Measurements from ENCODE around the gene PPP5C.
"Not testable (repeated sequence)": the region's sequence is repeated elsewhere in the genome, so short reads cannot be mapped to it uniquely, and the experiment has no call there.

PPP5C gene

DNA sequence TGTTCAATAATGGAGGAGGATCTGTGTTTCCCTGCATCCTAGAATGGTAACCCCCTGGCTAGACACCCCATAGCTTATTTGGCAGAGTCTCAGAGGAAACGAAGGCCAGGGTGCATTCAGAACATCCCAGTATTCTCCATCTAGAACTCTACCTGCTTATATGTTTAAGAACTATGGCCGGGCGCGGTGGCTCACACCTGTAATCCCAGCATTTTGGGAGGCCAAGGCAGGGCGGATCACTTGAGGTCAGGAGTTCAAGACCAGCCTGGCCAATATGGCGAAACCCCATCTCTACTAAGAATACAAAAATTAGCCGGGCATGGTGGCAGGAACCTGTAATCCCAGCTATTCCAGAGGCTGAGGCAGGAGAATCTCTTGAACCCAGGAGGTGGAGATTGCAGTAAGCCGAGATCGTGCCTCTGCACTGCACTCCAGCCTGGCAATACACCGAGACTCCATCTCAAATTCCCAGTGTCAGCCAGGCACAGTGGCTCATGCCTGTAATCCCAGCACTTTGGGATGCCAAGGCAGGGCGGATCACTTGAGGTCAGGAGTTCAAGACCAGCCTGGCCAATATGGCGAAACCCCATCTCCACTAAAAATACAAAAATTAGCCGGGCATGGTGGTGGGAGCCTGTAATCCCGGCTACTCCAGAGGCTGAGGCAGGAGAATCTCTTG is 51.1 kb downstream of the PPP5C start:
- H3K18ac ChIP-seq (ENCODE audit: low read length); H3K27me3 ChIP-seq (ENCODE audit: insufficient read depth, low read length, poor library complexity); H3K4me3 ChIP-seq (ENCODE audit: low read length); H3K9ac ChIP-seq (ENCODE audit: low read length); H2BK5ac ChIP-seq (ENCODE audit: low read length); H3K79me1 ChIP-seq (ENCODE audit: low read length); H3K4ac ChIP-seq (ENCODE audit: low read depth, low read length); H2BK15ac ChIP-seq (replicated peaks; ENCODE audit: low read depth); H3K27ac ChIP-seq (ENCODE audit: low read depth, low read length); H3K79me2 ChIP-seq (ENCODE audit: control insufficient read depth, insufficient read depth, low read length); H2AK5ac ChIP-seq (ENCODE audit: low read length); H3K4me2 ChIP-seq (ENCODE audit: low read length); H3K4me1 ChIP-seq (ENCODE audit: control insufficient read depth, low read depth, low read length); H4K5ac ChIP-seq (ENCODE audit: low read length); H3K56ac ChIP-seq (ENCODE audit: low read length); H4K8ac ChIP-seq (ENCODE audit: low read depth, low read length); H3K23ac ChIP-seq (ENCODE audit: low read length); DNase-seq; H3K36me3 ChIP-seq (ENCODE audit: control insufficient read depth, insufficient read depth, low read length); H2BK120ac ChIP-seq (ENCODE audit: low read depth, low read length): not testable (repeated sequence)
- no CpG with 5 or more reads among the region's 14 CpGs for WGBS (ENCODE audit: extremely low coverage, insufficient coverage, low lambda C conversion rate)

DNA sequence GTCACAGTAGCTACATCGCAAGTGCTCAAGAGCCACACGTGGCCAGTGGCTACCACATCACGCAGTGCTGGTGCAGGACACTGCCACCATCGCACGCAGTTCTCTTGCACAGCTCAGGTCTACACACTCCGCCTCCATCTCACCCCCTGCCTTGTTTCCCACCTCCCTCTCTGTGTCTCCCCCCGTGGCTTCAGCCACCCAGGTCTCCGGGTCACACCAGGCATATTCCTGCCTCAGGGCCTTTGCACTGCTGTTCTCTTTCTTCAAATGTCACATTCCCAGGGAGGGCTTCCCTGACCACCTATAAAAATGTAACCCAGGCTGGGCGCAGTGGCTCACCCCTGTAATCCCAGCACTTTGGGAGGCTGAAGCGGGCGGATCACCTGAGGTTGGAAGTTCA is 55.8 kb downstream of the PPP5C start:
- H2BK120ac ChIP-seq (ENCODE audit: low read depth, low read length): no peak overlapping the region
- H3K4me3 ChIP-seq (ENCODE audit: low read length): no peak overlapping the region
- no peaks in the 10 kb centered on the region for H3K36me3 ChIP-seq (ENCODE audit: control insufficient read depth, insufficient read depth, low read length)
- H3K79me1 ChIP-seq (ENCODE audit: low read length): no peaks in the 10 kb centered on the region
- H3K23ac ChIP-seq (ENCODE audit: low read length): no peak overlapping the region
- no peaks in the 10 kb centered on the region for H3K79me2 ChIP-seq (ENCODE audit: control insufficient read depth, insufficient read depth, low read length)
- H3K4me2 ChIP-seq (ENCODE audit: low read length): no peak overlapping the region
- no CpG with 5 or more reads among the region's 11 CpGs for whole genome bisulfite sequencing (ENCODE audit: extremely low coverage, insufficient coverage, low lambda C conversion rate)
- no peak overlapping the region for H3K4ac ChIP-seq (ENCODE audit: low read depth, low read length)
- no peak overlapping the region for H2BK5ac ChIP-seq (ENCODE audit: low read length)
- no peak overlapping the region for H3K27ac ChIP-seq (ENCODE audit: low read depth, low read length)
- no peak overlapping the region for H4K8ac ChIP-seq (ENCODE audit: low read depth, low read length)
- H4K5ac ChIP-seq (ENCODE audit: low read length): no peak overlapping the region
- no peak overlapping the region for H3K56ac ChIP-seq (ENCODE audit: low read length)
- H2BK15ac ChIP-seq (replicated peaks; ENCODE audit: low read depth): no peak overlapping the region
- no peak overlapping the region for H3K9ac ChIP-seq (ENCODE audit: low read length)
- peaks cover 5% of the 10 kb centered on the region for H3K27me3 ChIP-seq (ENCODE audit: insufficient read depth, low read length, poor library complexity)
- H3K4me1 ChIP-seq (ENCODE audit: control insufficient read depth, low read depth, low read length): no peaks in the 10 kb centered on the region
- DNase-seq: no peak
- no peak overlapping the region for H2AK5ac ChIP-seq (ENCODE audit: low read length)
- H3K18ac ChIP-seq (ENCODE audit: low read length): no peak overlapping the region

DNA sequence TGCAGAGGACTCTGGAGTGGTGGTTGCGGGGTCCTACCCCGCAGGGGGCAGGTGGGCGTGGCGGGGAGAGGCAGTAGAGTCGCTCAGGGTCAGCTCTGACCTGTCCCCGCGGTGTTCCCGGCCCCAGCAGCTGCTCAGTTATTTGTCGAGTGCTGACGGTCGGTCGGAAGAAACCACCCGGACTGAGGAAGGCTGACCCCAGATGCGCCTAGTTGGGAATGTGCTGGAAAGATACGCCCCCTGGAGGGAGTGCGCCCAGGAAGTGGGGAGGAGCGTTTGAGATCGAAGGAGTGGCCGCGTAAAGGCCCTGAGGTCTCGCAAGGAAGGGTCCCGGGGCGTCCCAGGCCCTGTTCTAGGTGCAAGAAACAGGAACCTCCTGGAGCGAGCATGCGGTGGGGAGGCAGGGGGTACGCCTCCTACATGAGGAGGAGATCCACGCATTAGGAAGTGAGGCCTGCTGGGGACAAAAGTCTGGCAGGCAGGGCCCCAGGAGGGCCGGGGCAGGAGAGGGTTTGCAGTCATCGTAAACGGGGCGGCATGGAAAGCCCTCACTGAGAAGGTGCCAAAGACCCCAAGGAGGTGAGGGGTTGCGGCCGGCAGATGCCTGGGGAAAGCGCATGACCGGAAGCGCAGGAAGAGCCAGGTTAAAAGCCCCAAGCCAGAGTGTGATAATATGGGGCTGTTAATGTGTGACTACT is 57.3 kb downstream of the PPP5C start:
- Histone ChIP-seq H3K4ac (ENCODE audit: low read depth, low read length) (no peak overlapping the region), H2BK15ac (replicated peaks; ENCODE audit: low read depth) (no peak overlapping the region), H2BK120ac (ENCODE audit: low read depth, low read length) (no peak overlapping the region), H3K27ac (ENCODE audit: low read depth, low read length) (no peak overlapping the region), H3K79me2 (ENCODE audit: control insufficient read depth, insufficient read depth, low read length) (no peaks in the 10 kb centered on the region), H3K56ac (ENCODE audit: low read length) (peak overlapping the region; percentile 89), H3K18ac (ENCODE audit: low read length) (peak overlapping the region; percentile 33), H4K8ac (ENCODE audit: low read depth, low read length) (no peak overlapping the region), H4K5ac (ENCODE audit: low read length) (no peak overlapping the region), H3K23ac (ENCODE audit: low read length) (no peak overlapping the region), H3K4me3 (ENCODE audit: low read length) (peak overlapping the region; percentile 22), H3K9ac (ENCODE audit: low read length) (peak overlapping the region; percentile 69), H3K4me1 (ENCODE audit: control insufficient read depth, low read depth, low read length) (peaks cover 1% of the 10 kb centered on the region), H2BK5ac (ENCODE audit: low read length) (no peak overlapping the region), H2AK5ac (ENCODE audit: low read length) (no peak overlapping the region), H3K36me3 (ENCODE audit: control insufficient read depth, insufficient read depth, low read length) (no peaks in the 10 kb centered on the region), H3K4me2 (ENCODE audit: low read length) (peak overlapping the region; percentile 70), H3K27me3 (ENCODE audit: insufficient read depth, low read length, poor library complexity) (peaks cover 5% of the 10 kb centered on the region), H3K79me1 (ENCODE audit: low read length) (no peaks in the 10 kb centered on the region)
- WGBS (ENCODE audit: extremely low coverage, insufficient coverage, low lambda C conversion rate): no CpG with 5 or more reads among the region's 36 CpGs
- peak; percentile 82 for DNase-seq

DNA sequence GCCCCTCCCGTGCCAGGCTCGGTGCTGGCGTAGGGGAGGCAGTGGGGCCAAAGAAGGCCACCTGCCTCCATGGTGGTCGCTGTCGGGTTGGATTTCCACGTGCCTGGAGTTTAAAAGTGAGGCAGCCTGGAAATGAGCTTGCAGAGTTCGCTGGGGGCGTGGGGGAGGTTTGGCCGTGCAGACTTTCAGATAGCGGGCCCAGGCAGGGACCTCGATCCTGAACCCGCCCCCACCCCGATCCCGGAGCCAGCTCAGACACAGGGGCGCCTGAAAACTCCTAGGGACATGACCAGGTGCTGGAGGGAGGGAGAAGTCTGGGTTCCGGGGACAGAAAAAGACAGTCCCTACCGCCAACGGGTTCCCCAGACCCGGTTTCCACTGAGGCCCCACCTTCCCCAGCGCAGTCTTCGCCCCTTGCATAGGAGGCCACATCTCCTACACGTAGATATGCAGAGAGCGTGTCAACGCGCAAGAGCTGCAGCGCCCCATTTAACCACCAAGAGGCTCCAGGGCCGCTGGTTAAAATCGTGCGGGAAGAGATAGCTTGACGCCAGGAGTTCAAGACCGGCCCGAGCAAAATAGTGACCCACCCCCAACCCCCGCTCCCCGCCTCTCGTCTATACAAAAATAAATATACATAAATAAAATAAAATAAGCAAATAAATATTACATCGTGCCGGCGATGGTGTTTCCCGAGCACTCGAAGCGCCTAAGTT is 58.0 kb downstream of the PPP5C start:
- no peak overlapping the region for H2BK120ac ChIP-seq (ENCODE audit: low read depth, low read length)
- H3K18ac ChIP-seq (ENCODE audit: low read length): peak overlapping the region; percentile 7
- H3K27me3 ChIP-seq (ENCODE audit: insufficient read depth, low read length, poor library complexity): peaks cover 5% of the 10 kb centered on the region
- peaks cover 1% of the 10 kb centered on the region for H3K4me1 ChIP-seq (ENCODE audit: control insufficient read depth, low read depth, low read length)
- H3K79me1 ChIP-seq (ENCODE audit: low read length): no peaks in the 10 kb centered on the region
- H3K27ac ChIP-seq (ENCODE audit: low read depth, low read length): no peak overlapping the region
- H3K4me2 ChIP-seq (ENCODE audit: low read length): peak overlapping the region; percentile 70
- H3K4ac ChIP-seq (ENCODE audit: low read depth, low read length): peak overlapping the region; percentile 44
- no peak overlapping the region for H2AK5ac ChIP-seq (ENCODE audit: low read length)
- H3K36me3 ChIP-seq (ENCODE audit: control insufficient read depth, insufficient read depth, low read length): no peaks in the 10 kb centered on the region
- no peak overlapping the region for H2BK5ac ChIP-seq (ENCODE audit: low read length)
- peak; percentile 82 for DNase-seq
- no peak overlapping the region for H3K4me3 ChIP-seq (ENCODE audit: low read length)
- H4K8ac ChIP-seq (ENCODE audit: low read depth, low read length): no peak overlapping the region
- H3K56ac ChIP-seq (ENCODE audit: low read length): peak overlapping the region; percentile 89
- WGBS (ENCODE audit: extremely low coverage, insufficient coverage, low lambda C conversion rate): no CpG with 5 or more reads among the region's 41 CpGs
- no peak overlapping the region for H3K23ac ChIP-seq (ENCODE audit: low read length)
- no peaks in the 10 kb centered on the region for H3K79me2 ChIP-seq (ENCODE audit: control insufficient read depth, insufficient read depth, low read length)
- H2BK15ac ChIP-seq (replicated peaks; ENCODE audit: low read depth): no peak overlapping the region
- H3K9ac ChIP-seq (ENCODE audit: low read length): peak overlapping the region; percentile 69
- no peak overlapping the region for H4K5ac ChIP-seq (ENCODE audit: low read length)

DNA sequence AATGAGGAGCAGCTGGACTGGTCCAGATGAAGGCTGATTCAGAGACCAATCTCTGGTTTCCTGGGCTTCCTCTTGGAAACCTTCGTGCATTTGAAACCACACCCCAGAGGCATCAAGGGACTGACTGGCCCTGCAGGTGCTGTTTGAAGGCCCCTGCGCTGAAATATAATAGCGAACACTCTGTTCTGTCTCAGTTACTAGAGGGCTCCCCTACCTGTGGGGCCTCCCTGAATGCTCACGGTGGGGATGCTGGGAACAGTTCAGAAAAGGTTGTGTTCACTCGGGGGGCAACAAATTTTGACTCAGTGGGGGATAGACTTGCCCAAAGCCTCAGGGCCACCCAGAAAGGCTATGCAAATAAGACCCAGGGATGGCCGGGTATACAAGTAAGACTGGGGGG is 60.1 kb downstream of the PPP5C start:
- H3K79me2 ChIP-seq (ENCODE audit: control insufficient read depth, insufficient read depth, low read length): peaks cover 4% of the 10 kb centered on the region
- H2BK120ac ChIP-seq (ENCODE audit: low read depth, low read length): no peak overlapping the region
- H3K79me1 ChIP-seq (ENCODE audit: low read length): peaks cover 10% of the 10 kb centered on the region
- WGBS (ENCODE audit: extremely low coverage, insufficient coverage, low lambda C conversion rate): no CpG with 5 or more reads among the region's 6 CpGs
- H3K18ac ChIP-seq (ENCODE audit: low read length): no peak overlapping the region
- no peak overlapping the region for H2BK5ac ChIP-seq (ENCODE audit: low read length)
- no peak overlapping the region for H4K5ac ChIP-seq (ENCODE audit: low read length)
- H3K4me2 ChIP-seq (ENCODE audit: low read length): no peak overlapping the region
- H3K4ac ChIP-seq (ENCODE audit: low read depth, low read length): no peak overlapping the region
- H3K4me1 ChIP-seq (ENCODE audit: control insufficient read depth, low read depth, low read length): peaks cover 1% of the 10 kb centered on the region
- H3K56ac ChIP-seq (ENCODE audit: low read length): no peak overlapping the region
- no peak overlapping the region for H3K9ac ChIP-seq (ENCODE audit: low read length)
- no peak overlapping the region for H3K27ac ChIP-seq (ENCODE audit: low read depth, low read length)
- H3K27me3 ChIP-seq (ENCODE audit: insufficient read depth, low read length, poor library complexity): peaks cover 5% of the 10 kb centered on the region
- no peak for DNase-seq
- no peak overlapping the region for H2BK15ac ChIP-seq (replicated peaks; ENCODE audit: low read depth)
- H2AK5ac ChIP-seq (ENCODE audit: low read length): no peak overlapping the region
- no peaks in the 10 kb centered on the region for H3K36me3 ChIP-seq (ENCODE audit: control insufficient read depth, insufficient read depth, low read length)
- H4K8ac ChIP-seq (ENCODE audit: low read depth, low read length): no peak overlapping the region
- no peak overlapping the region for H3K23ac ChIP-seq (ENCODE audit: low read length)
- H3K4me3 ChIP-seq (ENCODE audit: low read length): no peak overlapping the region

Measured in mesendoderm (in vitro differentiated cells).